Right lobe of liver (tissue), 6 donors: ENCODE measurements around the gene GLIS1. TPM values are rescaled to one million over a fixed set of nuclear protein-coding genes. Genes with fewer than 3 reads are reported as not detected.

Source experiments
- ATAC-seq, 4 donors: fragments of 200-7000 bp; cut with Tn5 transposase; one replicate each; pipeline ENCODE4 v1.9.1; 2020; ENCODE audit warnings: mild to moderate bottlenecking in 4 of 4, moderate library complexity in 4 of 4
- DNase-seq, 3 donors: peaks; one replicate each; pipeline ENCODE4 v3.0.0-alpha.2; 2020
- H3K27ac ChIP-seq, 3 donors: fragments of 200-600 bp; one replicate each; pipeline ENCODE4 v1.8.0; 2022
- H3K27me3 ChIP-seq, 2 donors: fragments of 200-600 bp; one replicate each; pipeline ENCODE4 v1.8.0; 2022
- H3K36me3 ChIP-seq, 4 donors: fragments of 200-600 bp; sonication (generic) in 1 of 4; one replicate each; pipeline versions ENCODE4 v1.5.1 to v1.8.0; 2017 to 2022; ENCODE audit warnings: control low read depth in 1 of 4
- H3K4me1 ChIP-seq, 4 donors: fragments of 200-600 bp; sonication (generic) in 1 of 4; one replicate each; pipeline versions ENCODE4 v1.5.1 to v1.8.0; 2017 to 2022; ENCODE audit warnings: control low read depth in 1 of 4
- H3K4me3 ChIP-seq, 3 donors: fragments of 200-600 bp; one replicate each; pipeline ENCODE4 v1.8.0; 2022
- H3K9me3 ChIP-seq, 4 donors: fragments of 200-600 bp; sonication (generic) in 1 of 4; one replicate each; pipeline versions ENCODE4 v1.5.1 to v1.8.0; 2017 to 2022; ENCODE audit warnings: control low read depth in 1 of 4
- CTCF ChIP-seq, 4 donors: fragments of 200-600 bp in 3 of 4; fragments of 450-650 bp in 1 of 4; IDR thresholded peaks; one replicate each; pipeline versions ENCODE4 v1.5.1 to v1.8.0; 2016 to 2022; ENCODE audit warnings: antibody characterized with exemption in 4 of 4, mild to moderate bottlenecking in 2 of 4
- POLR2A ChIP-seq: fragments of 450-650 bp; IDR thresholded peaks from one replicate; pipeline ENCODE4 v1.6.1; 2017; ENCODE audit warnings: antibody characterized with exemption, mild to moderate bottlenecking
- WGBS: methylation state at CpG from one replicate; pipeline ENCODE4 v1.1.6; 2018; ENCODE audit warnings: low coverage, low lambda C conversion rate; ENCODE audit not compliant: insufficient coverage; ENCODE audit errors: missing lambda C conversion rate; 5-methylcytosine and 5-hydroxymethylcytosine counted together
- intact Hi-C, 2 donors: fragments of 100-400 bp; cut with DNase I; formaldehyde crosslinking; loops; one replicate each; pipeline versions ENCODE4 v1.11.2 to v1.14.1; 2022
- total RNA-seq, 6 experiments: library from RNA; depleted of rRNA in 2 of 6; stranded (reverse); fragments of >200 nt in 2 of 6; fragmentation: NEBNext Ultra II Directional in 3 of 6; extraction: Animal tissue kit (Norgen Biotek cat#: 25700) in 3 of 6; gene quantifications; one replicate each; pipeline versions ENCODE4 v1.1.0 to v1.2.4, GENCODE V29; 2016 to 2023
- donor health status: DM: no; HTN: yes; CAD: no.
- donor health status: DM: no; HTN: no; CAD: no.
- donor health status: DM: no; HTN: no; CAD: no.
- donor health status: DM: no; HTN: yes; CAD: no.
- donor health status: DM: no; HTN: yes; CAD: no.

The GLIS1 gene
- total RNA-seq, 6 experiments from 2014 or later, result not detected

DNA sequence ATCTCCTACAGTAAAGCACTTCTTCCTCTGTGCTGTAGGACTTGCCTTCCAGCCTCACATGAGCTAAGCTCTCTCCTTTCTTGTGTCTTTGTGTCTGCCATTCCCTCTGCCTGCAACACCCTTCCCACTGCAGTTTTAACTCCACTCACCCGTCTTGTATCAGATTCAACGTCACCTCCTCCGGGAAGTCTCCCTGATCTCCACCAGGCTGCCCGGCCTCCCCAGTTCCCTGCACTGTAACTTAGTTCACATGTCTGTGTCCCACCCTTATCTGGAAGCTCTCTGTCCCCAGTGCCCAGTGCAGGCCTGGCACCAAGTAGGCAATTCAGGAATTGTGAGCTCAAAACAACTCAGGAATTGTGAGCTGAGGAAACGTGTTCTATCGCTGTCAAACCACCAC, 96.4 kb downstream of the GLIS1 start:
- no peaks in the 10 kb centered on the region for H3K4me1 ChIP-seq
- no peaks in the 10 kb centered on the region for H3K27me3 ChIP-seq
- 73% methylated on average over 6 of the region's 6 CpGs for WGBS
- intact Hi-C loops, result no loop called here
- H3K4me3 ChIP-seq, result no peak overlapping the region
- DNase-seq (peak in 2 of 3 donors; percentile 11 to 23), ATAC-seq (no peak)
- TF ChIP-seq CTCF (IDR thresholded peaks at IDR 0.05) (no peak), POLR2A (no peak)
- H3K9me3 ChIP-seq, result no peaks in the 10 kb centered on the region
- no peak overlapping the region for H3K27ac ChIP-seq
- H3K36me3 ChIP-seq, result no peaks in the 10 kb centered on the region

GRCh38 chr1:53642215-53642555, 96.8 kb downstream of the GLIS1 start:
- 89% methylated on average over 1 of the region's 7 CpGs for WGBS
- intact Hi-C loops, result no loop called here

DNA sequence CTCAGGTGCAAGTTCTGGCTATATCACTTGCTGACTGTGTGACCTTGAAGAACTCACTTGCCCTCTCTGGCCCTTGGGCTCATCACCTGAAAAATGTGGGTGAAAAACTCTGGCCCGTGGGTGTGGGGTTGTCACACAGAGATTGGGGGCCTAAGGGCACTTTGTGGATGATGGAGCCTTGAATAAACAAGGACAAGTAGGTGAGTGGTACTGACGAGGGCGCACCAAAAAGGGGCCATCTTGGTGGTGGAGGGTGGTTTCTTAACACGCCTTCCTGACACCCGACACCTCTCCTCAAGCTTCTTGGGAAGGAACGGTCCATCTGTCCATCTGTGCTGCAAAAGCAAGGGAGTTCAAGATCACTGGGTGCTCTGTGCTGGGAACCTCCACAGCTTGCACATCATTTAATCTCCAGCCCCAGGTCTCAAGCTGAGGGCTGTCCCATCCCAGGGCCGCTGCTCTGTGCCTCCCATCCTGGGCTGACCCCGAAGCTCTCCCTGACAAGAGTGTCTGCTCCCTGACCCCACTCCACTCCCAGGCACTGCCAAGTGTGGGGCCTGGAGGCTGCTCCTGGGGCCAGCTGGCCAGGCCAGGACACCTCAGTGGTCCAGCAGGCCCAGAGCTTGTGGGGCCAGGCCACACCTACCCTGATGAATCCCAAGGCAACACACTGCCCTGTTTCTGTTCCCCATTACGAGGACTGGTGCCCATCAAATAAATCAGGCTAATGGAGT, 97.3 kb downstream of the GLIS1 start:
- Histone ChIP-seq H3K4me3 (no peak overlapping the region), H3K27me3 (no peaks in the 10 kb centered on the region), H3K9me3 (no peaks in the 10 kb centered on the region), H3K27ac (no peak overlapping the region), H3K36me3 (no peaks in the 10 kb centered on the region), H3K4me1 (no peaks in the 10 kb centered on the region)
- no peak for TF ChIP-seq CTCF (IDR thresholded peaks at IDR 0.05)
- TF ChIP-seq POLR2A, result no peak
- intact Hi-C loops, result no loop called here
- whole genome bisulfite sequencing, result 73% methylated on average over 6 of the region's 9 CpGs
- ATAC-seq (no peak), DNase-seq (peak in 2 of 3 donors; percentile 34 to 35)

More at GRCh38 chr1:53642215-53642555, 96.8 kb downstream of the GLIS1 start:
- peak in 2 of 3 donors; percentile 5 to 25 for DNase-seq
- H3K27me3 ChIP-seq, result no peaks in the 10 kb centered on the region
- no peak for ATAC-seq
- H3K9me3 ChIP-seq, result no peaks in the 10 kb centered on the region
- H3K36me3 ChIP-seq, result no peaks in the 10 kb centered on the region
- H3K4me3 ChIP-seq, result no peak overlapping the region
- TF ChIP-seq CTCF (IDR thresholded peaks at IDR 0.05) (no peak), POLR2A (no peak)
- no peaks in the 10 kb centered on the region for H3K4me1 ChIP-seq
- no peak overlapping the region for H3K27ac ChIP-seq

DNA sequence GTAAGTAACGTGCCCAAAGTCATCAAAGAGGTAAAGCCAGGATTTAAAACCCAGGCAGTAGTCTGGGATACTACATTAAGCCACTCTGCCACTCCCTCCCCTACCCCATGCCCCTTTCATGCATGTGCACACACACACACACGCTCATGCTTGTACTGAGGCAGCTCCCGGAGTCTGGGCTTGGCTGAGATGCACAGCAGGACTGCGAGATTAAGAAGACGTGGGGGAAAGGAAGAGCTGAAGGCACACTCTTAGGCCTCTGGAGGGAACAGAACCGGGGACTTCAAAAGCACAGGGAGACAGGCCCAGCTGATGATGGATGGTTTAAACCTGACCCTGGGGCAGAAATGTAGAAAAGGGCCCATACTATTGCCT, 98.3 kb downstream of the GLIS1 start:
- Histone ChIP-seq H3K9me3 (no peaks in the 10 kb centered on the region), H3K4me1 (no peaks in the 10 kb centered on the region), H3K36me3 (no peaks in the 10 kb centered on the region), H3K4me3 (no peak overlapping the region), H3K27me3 (no peaks in the 10 kb centered on the region), H3K27ac (no peak overlapping the region)
- WGBS, result 50% methylated on average over 5 of the region's 6 CpGs
- ATAC-seq (no peak), DNase-seq (peak in 2 of 3 donors; percentile 5 to 35)
- intact Hi-C loops, result no loop called here
- no peak for TF ChIP-seq CTCF (IDR thresholded peaks at IDR 0.05)
- TF ChIP-seq POLR2A, result no peak
